Activated CD8-positive, alpha-beta T cell treated with anti-CD3 and anti-CD28 coated beads for 36 hours (primary cell): ENCODE results near the gene SERPINA6. TPM values are rescaled to one million over a fixed set of nuclear protein-coding genes. Genes with fewer than 3 reads are reported as not detected.

Experiments used
- ATAC-seq: fragments of 200-7000 bp; cut with Tn5 transposase; one replicate; pipeline ENCODE4 v1.10.0; 2021; ENCODE audit warnings: mild to moderate bottlenecking, moderate library complexity
- CTCF ChIA-PET: fragments of 350-600 bp; sonication (Branson Sonifier 250); formaldehyde crosslinking; loops from one replicate; lab custom pipeline; 2021; ENCODE audit warnings: antibody characterized with exemption; lab: Charles Lee
- POLR2A ChIA-PET: fragments of 350-600 bp; sonication (Branson Sonifier 250); formaldehyde crosslinking; loops from one replicate; lab custom pipeline; 2021; ENCODE audit warnings: antibody characterized with exemption; lab: Charles Lee
- DNase-seq: peaks from one replicate; pipeline ENCODE4 v3.0.0-alpha.2; 2020
- H3K27ac Mint-ChIP-seq: one replicate; pipeline ENCODE4 v1.8.0; 2021; ENCODE audit warnings: mild to moderate bottlenecking, mixed read lengths
- H3K27me3 Mint-ChIP-seq: one replicate; pipeline ENCODE4 v1.8.0; 2021; ENCODE audit warnings: mixed read lengths
- H3K36me3 Mint-ChIP-seq: one replicate; pipeline ENCODE4 v1.8.0; 2021; ENCODE audit warnings: low read depth, mixed read lengths
- H3K4me1 Mint-ChIP-seq: one replicate; pipeline ENCODE4 v1.8.0; 2021; ENCODE audit warnings: low read depth, mixed read lengths
- H3K4me3 Mint-ChIP-seq: one replicate; pipeline ENCODE4 v1.8.0; 2021; ENCODE audit warnings: mild to moderate bottlenecking, moderate library complexity, mixed read lengths
- H3K9me3 Mint-ChIP-seq: one replicate; pipeline ENCODE4 v1.8.0; 2021; ENCODE audit warnings: mixed read lengths
- CTCF ChIP-seq: fragments of 200-600 bp; IDR thresholded peaks from one replicate; pipeline ENCODE4 v1.8.0; 2022; ENCODE audit warnings: antibody characterized with exemption, mild to moderate bottlenecking
- intact Hi-C: fragments of 100-400 bp; cut with micrococcal nuclease; formaldehyde crosslinking; loops from one replicate; pipeline ENCODE4 v1.10.0; 2022
- total RNA-seq, 2 experiments: library from RNA; stranded (reverse); gene quantifications; one replicate each; pipeline ENCODE4 v1.2.3, GENCODE V29; 2021

Gene SERPINA6
- total RNA-seq, 2 experiments from 2014 or later: not detected

DNA sequence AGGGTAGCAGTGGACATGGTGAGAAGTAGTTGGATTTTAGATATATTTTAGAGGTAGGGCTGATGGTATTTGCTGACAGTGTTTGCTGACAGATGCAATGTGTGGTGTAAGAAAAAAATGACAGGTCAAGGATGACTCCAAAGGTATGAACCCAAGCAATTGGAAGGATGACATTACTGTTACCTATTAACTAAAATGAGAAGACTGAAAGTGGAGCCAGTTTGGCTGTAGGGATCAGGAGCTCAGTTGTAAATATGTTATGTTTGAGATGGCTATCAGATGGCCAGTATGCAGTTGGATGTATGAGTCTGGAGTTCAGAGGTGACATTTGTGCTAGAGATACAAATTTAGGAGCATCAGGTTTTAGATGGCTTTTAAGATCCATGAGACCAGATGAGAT, 17.4 kb upstream of the SERPINA6 start:
- ATAC-seq (no peak), DNase-seq (no peak)
- ChIA-PET POLR2A (no interaction called here), CTCF (no interaction called here)
- intact Hi-C loops: no loop called here
- no peak for TF ChIP-seq CTCF
- no peaks in the 10 kb centered on the region for H3K36me3 Mint-ChIP-seq
- H3K27ac Mint-ChIP-seq: no peak overlapping the region
- peaks cover 29% of the 10 kb centered on the region for H3K27me3 Mint-ChIP-seq
- peaks cover 2% of the 10 kb centered on the region for H3K9me3 Mint-ChIP-seq
- H3K4me3 Mint-ChIP-seq: no peak overlapping the region
- peaks cover 11% of the 10 kb centered on the region for H3K4me1 Mint-ChIP-seq

GRCh38 chr14:94338023-94338422, 14.9 kb upstream of the SERPINA6 start:
- DNase-seq (no peak), ATAC-seq (no peak)
- Mint-ChIP-seq H3K9me3 (peaks cover 2% of the 10 kb centered on the region), H3K4me1 (peaks cover 11% of the 10 kb centered on the region), H3K4me3 (no peak overlapping the region), H3K36me3 (no peaks in the 10 kb centered on the region), H3K27ac (no peak overlapping the region), H3K27me3 (peaks cover 37% of the 10 kb centered on the region)
- intact Hi-C loops: no loop called here
- TF ChIP-seq CTCF: no peak
- POLR2A ChIA-PET: no interaction called here
- CTCF ChIA-PET: no interaction called here

DNA sequence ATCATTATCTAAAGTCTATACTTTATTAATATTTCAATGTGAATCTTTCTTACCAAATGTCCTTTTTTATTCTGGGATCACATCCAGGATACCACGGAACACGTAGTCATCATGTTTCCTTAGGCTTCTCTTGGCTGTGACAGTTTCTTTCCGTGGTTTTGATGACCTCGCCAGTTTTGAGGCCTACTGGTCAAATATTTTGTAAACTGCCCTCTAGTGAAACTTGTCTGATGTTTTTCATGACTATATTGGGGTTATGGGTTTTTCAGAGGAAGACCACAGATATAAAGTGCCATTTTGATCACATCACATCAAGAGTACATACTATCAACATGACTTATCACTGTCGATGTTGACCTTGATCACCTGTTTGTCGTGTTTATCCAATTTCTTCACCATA, 14.1 kb upstream of the SERPINA6 start:
- intact Hi-C loops: no loop called here
- H3K4me1 Mint-ChIP-seq: peaks cover 9% of the 10 kb centered on the region
- no peak for TF ChIP-seq CTCF
- peaks cover 2% of the 10 kb centered on the region for H3K9me3 Mint-ChIP-seq
- ATAC-seq (no peak), DNase-seq (peak; percentile 34)
- H3K27me3 Mint-ChIP-seq: peaks cover 36% of the 10 kb centered on the region
- H3K27ac Mint-ChIP-seq: no peak overlapping the region
- H3K4me3 Mint-ChIP-seq: no peak overlapping the region
- no peaks in the 10 kb centered on the region for H3K36me3 Mint-ChIP-seq
- POLR2A ChIA-PET: no interaction called here
- CTCF ChIA-PET: no interaction called here

DNA sequence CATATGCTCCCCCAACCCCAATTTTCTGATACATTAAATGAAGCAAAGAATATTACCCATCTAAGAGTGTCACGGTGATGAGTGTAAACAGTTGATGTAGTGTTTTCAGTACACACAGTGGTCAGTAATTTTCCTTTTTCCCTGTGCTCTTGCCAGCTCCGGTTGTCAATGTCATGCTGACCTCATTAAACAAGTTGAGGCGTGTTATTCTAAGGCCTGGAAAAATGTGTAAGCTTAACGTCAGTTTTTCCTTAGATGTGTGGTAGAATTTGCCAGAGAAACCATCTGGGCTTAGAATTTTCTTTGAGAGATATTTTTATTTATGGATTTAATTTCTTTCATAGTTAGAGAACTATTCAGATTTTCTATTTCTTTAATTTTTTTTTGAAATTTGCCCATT, 11.7 kb upstream of the SERPINA6 start:
- Mint-ChIP-seq H3K27me3 (peaks cover 18% of the 10 kb centered on the region), H3K4me1 (no peaks in the 10 kb centered on the region), H3K9me3 (peaks cover 2% of the 10 kb centered on the region), H3K27ac (no peak overlapping the region), H3K36me3 (no peaks in the 10 kb centered on the region), H3K4me3 (no peak overlapping the region)
- no peak for DNase-seq
- CTCF ChIA-PET: interaction anchor here (1.1 kb wide), 1 partner anchor 12 kb away, joined by 3 read pairs; no protein-coding TSS in a partner anchor
- TF ChIP-seq CTCF: no peak
- POLR2A ChIA-PET: no interaction called here
- no peak for ATAC-seq
- intact Hi-C loops: no loop called here

DNA sequence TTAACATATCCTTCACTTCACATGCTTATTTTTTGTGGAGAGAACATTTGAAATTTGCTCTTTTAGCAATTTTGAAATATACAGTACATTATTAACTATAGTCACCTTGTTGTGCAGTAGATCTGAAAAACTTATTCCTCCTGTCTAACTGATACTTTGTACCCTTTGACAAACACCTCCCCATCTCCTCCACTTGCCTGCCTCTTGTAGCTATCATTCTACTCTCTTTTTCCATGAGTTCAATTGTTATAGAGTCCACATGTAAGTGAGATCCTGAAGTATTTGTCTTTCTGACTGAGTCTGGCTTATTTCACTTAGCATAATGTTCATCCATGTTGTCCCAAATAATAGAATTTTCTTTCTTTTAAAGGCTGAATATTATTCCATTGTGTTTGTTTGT, 9.5 kb upstream of the SERPINA6 start:
- H3K4me3 Mint-ChIP-seq: no peak overlapping the region
- no peak overlapping the region for H3K27ac Mint-ChIP-seq
- ChIA-PET CTCF (no interaction called here), POLR2A (no interaction called here)
- no peak for DNase-seq
- no peaks in the 10 kb centered on the region for H3K36me3 Mint-ChIP-seq
- intact Hi-C loops: no loop called here
- no peak for TF ChIP-seq CTCF
- H3K27me3 Mint-ChIP-seq: peaks cover 18% of the 10 kb centered on the region
- H3K9me3 Mint-ChIP-seq: peaks cover 2% of the 10 kb centered on the region
- no peaks in the 10 kb centered on the region for H3K4me1 Mint-ChIP-seq
- ATAC-seq: no peak
